Breast epithelium (tissue), 4 donors: ENCODE results near the gene GALNT2. TPM values are rescaled to one million over a fixed set of nuclear protein-coding genes. Genes with fewer than 3 reads are reported as not detected.
A peak's percentile ranks its signal among the peaks of the same experiment; 100 is the strongest.

Experiments
- DNase-seq, 2 donors: peaks; one replicate each; pipeline ENCODE4 v3.0.0-alpha.2; 2019; ENCODE audit warnings: low spot score in 2 of 2
- H3K27ac ChIP-seq, 2 donors: fragments of 200-600 bp; sonication (generic) in 1 of 2; one replicate each; pipeline ENCODE4 v1.5.1; 2016 to 2019; ENCODE audit warnings: mild to moderate bottlenecking in 1 of 2
- H3K27me3 ChIP-seq, 2 donors: fragments of 200-600 bp; sonication (generic) in 1 of 2; one replicate each; pipeline versions ENCODE4 v1.5.1 to v1.6.0; 2017 to 2019; ENCODE audit warnings: control low read depth in 1 of 2, mild to moderate bottlenecking in 1 of 2
- H3K36me3 ChIP-seq: fragments of 200-600 bp; one replicate; pipeline ENCODE4 v1.5.1; 2019
- H3K4me1 ChIP-seq, 2 donors: fragments of 200-600 bp; sonication (generic); one replicate each; pipeline ENCODE4 v1.5.1; 2016 to 2019; ENCODE audit warnings: control low read depth in 1 of 2
- H3K4me3 ChIP-seq, 3 donors: fragments of 200-600 bp; sonication (generic); 1 replicate in 2 of 3; 2 replicates in 1 of 3; pipeline ENCODE4 v1.5.1; 2016 to 2019; ENCODE audit warnings: mild to moderate bottlenecking in 3 of 3, moderate library complexity in 2 of 3
- H3K9me3 ChIP-seq, 2 donors: fragments of 200-600 bp; sonication (generic) in 1 of 2; one replicate each; pipeline ENCODE4 v1.5.1; 2016 to 2019; ENCODE audit warnings: control low read depth in 1 of 2
- CTCF ChIP-seq, 3 donors: fragments of 450-650 bp; IDR thresholded peaks; one replicate each; pipeline ENCODE4 v1.5.1; 2016 to 2017; ENCODE audit warnings: antibody characterized with exemption in 3 of 3, mild to moderate bottlenecking in 3 of 3, moderate library complexity in 3 of 3
- POLR2A ChIP-seq: fragments of 450-650 bp; IDR thresholded peaks from one replicate; pipeline ENCODE4 v1.6.1; 2016; ENCODE audit warnings: antibody characterized with exemption, mild to moderate bottlenecking, moderate library complexity
- POLR2AphosphoS5 ChIP-seq, 3 donors: sonication (generic); formaldehyde crosslinking; IDR thresholded peaks; one replicate each; pipeline ENCODE4 v1.6.1; 2017; ENCODE audit warnings: antibody characterized with exemption in 3 of 3
- intact Hi-C: fragments of 100-400 bp; cut with DNase I; formaldehyde crosslinking; loops from one replicate; pipeline ENCODE4 v1.15.1; 2023; ENCODE audit warnings: low total_unique reads
- total RNA-seq, 3 donors: library from RNA; depleted of rRNA; stranded (reverse); fragments of >200 nt; gene quantifications; one replicate each; pipeline ENCODE4 v1.1.0, GENCODE V29; 2016

The GALNT2 gene
- total RNA-seq, 3 donors from 2014 or later = 27.4 to 53.0 (median 42.6) TPM

- TF ChIP-seq POLR2A = no peak
- no peak for TF ChIP-seq CTCF (IDR thresholded peaks at IDR 0.05)
- no peak for TF ChIP-seq POLR2AphosphoS5 (IDR thresholded peaks at IDR 0.05)
- no peak overlapping the region for H3K27ac ChIP-seq
- peaks cover 10% of the 10 kb centered on the region for H3K36me3 ChIP-seq
- H3K4me1 ChIP-seq = no peaks in the 10 kb centered on the region
- H3K27me3 ChIP-seq = no peaks in the 10 kb centered on the region
- intact Hi-C loops = no loop called here
- H3K4me3 ChIP-seq = no peak overlapping the region
- H3K9me3 ChIP-seq = no peaks in the 10 kb centered on the region
- peak in 1 of 2 donors; percentile 5 for DNase-seq
These were observed 198.4 kb downstream of the GALNT2 start for GRCh38 chr1:230265200-230266115.

- Histone ChIP-seq H3K9me3 (no peaks in the 10 kb centered on the region), H3K27me3 (no peaks in the 10 kb centered on the region), H3K4me1 (no peaks in the 10 kb centered on the region), H3K27ac (no peak overlapping the region), H3K4me3 (no peak overlapping the region), H3K36me3 (peaks cover 10% of the 10 kb centered on the region)
- no peak for TF ChIP-seq POLR2A
- TF ChIP-seq CTCF (IDR thresholded peaks at IDR 0.05) = no peak
- no peak for TF ChIP-seq POLR2AphosphoS5 (IDR thresholded peaks at IDR 0.05)
- intact Hi-C loops = no loop called here
- DNase-seq = no peak
These were observed 199.4 kb downstream of the GALNT2 start for GRCh38 chr1:230266456-230266855.

- Histone ChIP-seq H3K9me3 (no peaks in the 10 kb centered on the region), H3K27ac (no peak overlapping the region), H3K36me3 (peaks cover 10% of the 10 kb centered on the region), H3K27me3 (no peaks in the 10 kb centered on the region), H3K4me1 (no peaks in the 10 kb centered on the region), H3K4me3 (no peak overlapping the region)
- no peak for TF ChIP-seq POLR2AphosphoS5 (IDR thresholded peaks at IDR 0.05)
- no peak for TF ChIP-seq POLR2A
- TF ChIP-seq CTCF (IDR thresholded peaks at IDR 0.05) = no peak
- intact Hi-C loops = no loop called here
- DNase-seq = peak in 1 of 2 donors; percentile 45
These were observed 200.5 kb downstream of the GALNT2 start for GRCh38 chr1:230267338-230268065.

- no peak overlapping the region for H3K27ac ChIP-seq
- no peak overlapping the region for H3K4me3 ChIP-seq
- peak in 1 of 2 donors; percentile 47 for DNase-seq
- no peaks in the 10 kb centered on the region for H3K4me1 ChIP-seq
- intact Hi-C loops = no loop called here
- H3K36me3 ChIP-seq = peaks cover 6% of the 10 kb centered on the region
- H3K27me3 ChIP-seq = no peaks in the 10 kb centered on the region
- no peak for TF ChIP-seq POLR2AphosphoS5 (IDR thresholded peaks at IDR 0.05)
- peak in 1 of 3 donors; percentile 54 for TF ChIP-seq CTCF (IDR thresholded peaks at IDR 0.05)
- no peaks in the 10 kb centered on the region for H3K9me3 ChIP-seq
These were observed 201.5 kb downstream of the GALNT2 start for GRCh38 chr1:230268371-230269170.
